ENCODE results near the gene TBC1D22A. TPM values are rescaled to one million over a fixed set of nuclear protein-coding genes. Genes with fewer than 3 reads are reported as not detected.

TBC1D22A gene
- polyA plus RNA-seq, 1 experiment = 24.2 TPM

DNA sequence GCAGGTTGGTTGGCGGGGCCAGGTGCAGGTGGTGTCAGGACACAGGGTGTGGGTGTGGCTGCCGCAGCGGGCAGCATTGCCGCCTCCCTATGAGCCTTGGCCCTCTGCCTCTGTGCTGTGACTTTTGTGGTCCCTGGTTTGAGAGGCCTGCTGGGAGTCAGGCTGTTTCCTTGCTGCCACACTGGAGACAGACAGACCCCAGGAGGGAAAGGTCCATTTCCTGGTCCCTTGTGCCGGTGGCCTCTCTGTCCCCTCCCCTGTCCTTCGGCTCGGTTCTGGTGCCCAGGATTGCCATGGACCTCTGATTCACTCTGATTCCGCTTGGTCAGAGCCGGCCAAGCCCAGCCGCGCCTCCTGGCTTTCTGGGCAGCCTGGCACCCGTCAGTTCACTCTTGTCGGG, 196.9 kb downstream of the TBC1D22A start:
- Histone ChIP-seq H3K36me3 (ENCODE audit: control insufficient read depth, insufficient read depth, low read length) (no peaks in the 10 kb centered on the region), H3K4me3 (ENCODE audit: low read depth, low read length) (no peak overlapping the region), H3K27me3 (ENCODE audit: control insufficient read depth, insufficient read depth, low read length) (no peaks in the 10 kb centered on the region)
- ChIA-PET POLR2A (no interaction called here), CTCF (no interaction called here)
- no peak for DNase-seq (ENCODE audit: low read depth)
- TF ChIP-seq, protein P1, sequence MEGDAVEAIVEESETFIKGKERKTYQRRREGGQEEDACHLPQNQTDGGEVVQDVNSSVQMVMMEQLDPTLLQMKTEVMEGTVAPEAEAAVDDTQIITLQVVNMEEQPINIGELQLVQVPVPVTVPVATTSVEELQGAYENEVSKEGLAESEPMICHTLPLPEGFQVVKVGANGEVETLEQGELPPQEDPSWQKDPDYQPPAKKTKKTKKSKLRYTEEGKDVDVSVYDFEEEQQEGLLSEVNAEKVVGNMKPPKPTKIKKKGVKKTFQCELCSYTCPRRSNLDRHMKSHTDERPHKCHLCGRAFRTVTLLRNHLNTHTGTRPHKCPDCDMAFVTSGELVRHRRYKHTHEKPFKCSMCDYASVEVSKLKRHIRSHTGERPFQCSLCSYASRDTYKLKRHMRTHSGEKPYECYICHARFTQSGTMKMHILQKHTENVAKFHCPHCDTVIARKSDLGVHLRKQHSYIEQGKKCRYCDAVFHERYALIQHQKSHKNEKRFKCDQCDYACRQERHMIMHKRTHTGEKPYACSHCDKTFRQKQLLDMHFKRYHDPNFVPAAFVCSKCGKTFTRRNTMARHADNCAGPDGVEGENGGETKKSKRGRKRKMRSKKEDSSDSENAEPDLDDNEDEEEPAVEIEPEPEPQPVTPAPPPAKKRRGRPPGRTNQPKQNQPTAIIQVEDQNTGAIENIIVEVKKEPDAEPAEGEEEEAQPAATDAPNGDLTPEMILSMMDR (IDR thresholded peaks at IDR 0.05; ENCODE audit: insufficient read depth, low read depth, low read length) = no peak

DNA sequence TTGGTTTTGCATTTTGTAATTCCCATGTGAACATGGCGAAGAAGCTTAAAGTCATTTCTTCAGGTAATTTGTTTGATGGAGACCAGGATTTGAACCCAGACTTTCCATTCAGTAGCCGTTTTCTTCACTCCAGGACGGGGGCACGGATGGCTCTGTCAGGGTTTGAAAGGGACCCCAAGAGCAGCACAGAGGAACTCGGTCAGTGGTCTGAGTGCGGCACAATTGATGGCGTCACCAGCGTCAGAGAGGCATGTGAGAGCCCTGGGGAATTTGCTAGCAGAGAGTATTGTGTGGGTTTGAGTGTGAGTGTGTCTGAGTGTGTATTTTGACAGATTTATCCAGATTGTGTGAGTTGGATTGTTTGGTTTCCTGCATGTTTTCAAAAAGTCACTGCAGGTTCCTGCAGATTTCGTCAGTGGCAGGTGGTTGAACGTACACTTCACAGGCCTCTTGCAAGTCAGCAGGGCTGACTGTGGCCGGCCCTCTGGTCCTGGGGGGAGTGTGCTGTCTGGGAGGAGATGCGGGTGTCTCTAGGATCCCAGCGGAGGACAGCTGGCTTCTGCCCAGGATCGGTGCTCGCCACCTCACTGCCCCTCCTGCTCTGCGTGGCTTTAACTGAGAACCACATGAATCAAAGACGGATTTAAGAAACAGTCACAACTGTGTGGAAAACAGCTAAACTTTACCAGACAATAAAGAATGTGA, 199.3 kb downstream of the TBC1D22A start:
- no peaks in the 10 kb centered on the region for H3K36me3 ChIP-seq (ENCODE audit: control insufficient read depth, insufficient read depth, low read length)
- ChIA-PET CTCF (no interaction called here), POLR2A (no interaction called here)
- DNase-seq (ENCODE audit: low read depth) = no peak
- no peaks in the 10 kb centered on the region for H3K27me3 ChIP-seq (ENCODE audit: control insufficient read depth, insufficient read depth, low read length)
- TF ChIP-seq, protein P1 (IDR thresholded peaks at IDR 0.05; ENCODE audit: insufficient read depth, low read depth, low read length) = no peak
- H3K4me3 ChIP-seq (ENCODE audit: low read depth, low read length) = no peak overlapping the region

DNA sequence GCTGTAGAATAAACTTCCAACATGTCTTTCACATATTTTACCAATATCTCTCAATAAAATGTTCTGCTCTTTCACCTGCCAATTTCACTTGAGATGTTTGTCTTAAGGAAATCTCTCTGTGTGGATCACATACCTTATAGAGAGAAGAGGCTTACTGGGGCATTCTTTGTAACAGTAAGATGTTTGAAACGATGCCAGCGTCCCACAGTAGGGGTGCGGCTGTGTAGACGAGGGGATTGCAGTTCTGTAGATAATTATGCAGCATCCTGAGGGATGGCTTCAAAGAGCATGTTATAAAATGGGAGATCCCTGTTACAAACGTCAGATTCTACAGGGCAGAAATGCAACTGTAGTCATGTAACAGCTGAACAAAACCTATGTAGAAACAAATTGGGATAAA, 200.0 kb downstream of the TBC1D22A start:
- Histone ChIP-seq H3K36me3 (ENCODE audit: control insufficient read depth, insufficient read depth, low read length) (no peaks in the 10 kb centered on the region), H3K4me3 (ENCODE audit: low read depth, low read length) (no peak overlapping the region), H3K27me3 (ENCODE audit: control insufficient read depth, insufficient read depth, low read length) (no peaks in the 10 kb centered on the region)
- ChIA-PET POLR2A (no interaction called here), CTCF (no interaction called here)
- TF ChIP-seq, protein P1 (IDR thresholded peaks at IDR 0.05; ENCODE audit: insufficient read depth, low read depth, low read length) = no peak
- DNase-seq (ENCODE audit: low read depth) = no peak

DNA sequence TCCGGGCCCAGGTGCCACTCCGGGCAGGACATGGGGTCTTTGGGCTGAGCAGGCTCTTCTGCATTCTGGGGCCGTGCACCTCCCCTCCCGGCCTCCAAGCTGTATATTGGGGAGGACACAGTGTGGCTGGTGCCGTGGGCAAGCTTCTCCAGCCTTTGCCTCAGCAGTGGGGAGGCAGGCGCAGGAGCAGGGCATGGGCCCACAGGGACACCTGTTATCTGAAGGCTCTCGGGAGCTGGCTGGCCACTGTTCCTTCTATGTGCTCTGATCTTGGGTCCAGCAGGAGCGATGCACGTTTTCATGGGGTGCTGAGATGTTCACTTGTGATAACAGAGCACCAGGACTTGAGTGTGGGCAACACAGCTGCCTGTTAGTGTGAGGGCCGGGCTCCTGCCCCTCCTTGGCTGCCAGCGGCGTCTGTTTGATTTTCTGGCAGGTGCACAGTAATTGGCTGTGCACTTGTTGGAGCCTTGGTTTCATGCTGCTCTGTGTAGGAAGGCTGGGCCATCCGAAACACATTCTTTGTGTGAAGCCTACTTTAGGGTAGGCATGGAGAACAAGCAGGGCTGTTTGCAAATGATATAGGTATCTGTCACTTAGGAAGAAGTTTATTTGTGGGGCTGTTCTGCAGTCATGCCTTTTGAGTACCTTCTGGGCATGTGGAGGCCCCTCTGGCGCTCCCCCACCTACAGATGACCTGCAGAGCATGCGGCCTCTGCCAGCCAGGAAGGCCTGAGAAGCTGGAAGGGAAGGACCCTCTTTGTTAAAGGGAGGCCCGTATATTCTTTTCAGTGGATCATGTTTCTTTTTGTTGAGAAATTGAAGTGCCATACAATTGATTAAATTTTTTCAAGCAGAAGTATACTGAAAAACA, 201.5 kb downstream of the TBC1D22A start:
- no peak for DNase-seq (ENCODE audit: low read depth)
- TF ChIP-seq, protein P1 (IDR thresholded peaks at IDR 0.05; ENCODE audit: insufficient read depth, low read depth, low read length) = no peak
- H3K27me3 ChIP-seq (ENCODE audit: control insufficient read depth, insufficient read depth, low read length) = no peaks in the 10 kb centered on the region
- ChIA-PET CTCF (interaction anchor here (0.7 kb wide), 1 partner anchor 165 kb away, joined by 3 read pairs; no protein-coding TSS in a partner anchor), POLR2A (no interaction called here)
- H3K4me3 ChIP-seq (ENCODE audit: low read depth, low read length) = no peak overlapping the region
- no peaks in the 10 kb centered on the region for H3K36me3 ChIP-seq (ENCODE audit: control insufficient read depth, insufficient read depth, low read length)

DNA sequence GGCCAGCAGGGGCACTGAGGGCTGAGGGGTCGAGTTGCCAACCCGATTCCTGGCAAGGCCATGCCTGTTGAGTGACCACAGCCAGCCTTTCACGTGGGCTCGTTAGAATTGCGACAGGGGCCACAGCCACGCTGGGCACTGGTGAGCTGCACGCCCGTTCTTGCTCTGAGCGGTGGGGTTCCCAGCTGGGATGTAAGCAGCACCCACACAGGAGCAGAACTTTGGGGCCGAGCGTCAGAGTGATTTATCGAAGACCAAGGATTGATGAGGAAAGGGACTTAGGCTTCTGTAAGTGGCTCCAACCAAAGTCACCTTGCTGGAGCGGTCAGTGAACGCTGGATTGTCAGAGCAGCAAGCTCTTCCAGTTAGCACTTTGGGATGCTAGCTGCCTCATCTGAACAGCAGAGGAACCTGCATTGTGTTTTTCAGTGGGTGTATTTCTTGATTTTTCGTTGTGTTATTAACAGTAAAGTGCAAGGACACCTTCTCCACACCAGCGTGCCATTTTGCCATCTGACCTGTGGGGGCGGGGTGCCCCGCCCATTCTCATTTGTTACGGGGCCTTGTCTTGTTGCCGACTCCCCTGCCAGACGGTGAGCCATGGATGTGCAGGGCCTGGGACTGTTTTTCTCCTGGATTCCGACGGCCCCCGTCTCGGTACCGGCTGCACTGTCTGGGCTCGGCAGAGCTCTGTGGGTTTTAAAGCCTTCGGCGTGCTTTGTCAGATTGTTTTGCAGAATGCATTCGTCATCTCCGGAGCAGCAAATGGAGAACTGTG, 202.5 kb downstream of the TBC1D22A start:
- no peaks in the 10 kb centered on the region for H3K27me3 ChIP-seq (ENCODE audit: control insufficient read depth, insufficient read depth, low read length)
- DNase-seq (ENCODE audit: low read depth) = no peak
- ChIA-PET CTCF (no interaction called here), POLR2A (no interaction called here)
- no peaks in the 10 kb centered on the region for H3K36me3 ChIP-seq (ENCODE audit: control insufficient read depth, insufficient read depth, low read length)
- TF ChIP-seq, protein P1 (IDR thresholded peaks at IDR 0.05; ENCODE audit: insufficient read depth, low read depth, low read length) = no peak
- no peak overlapping the region for H3K4me3 ChIP-seq (ENCODE audit: low read depth, low read length)
